GM23338 (cell line): ENCODE results near the gene UBN2. TPM values are rescaled to one million over a fixed set of nuclear protein-coding genes. Genes with fewer than 3 reads are reported as not detected.

Experiments
- ATAC-seq: fragments of 200-7000 bp; cut with Tn5 transposase; 3 replicates; pipeline ENCODE4 v1.9.1; 2020
- DNase-seq: peaks from one replicate; pipeline ENCODE4 v3.0.0-alpha.2; 2015; ENCODE audit warnings: low spot score
- H2AFZ ChIP-seq: fragments of 200-600 bp; sonication (generic); 2 replicates; pipeline ENCODE4 v1.8.0; 2016; ENCODE audit warnings: antibody characterized with exemption, mild to moderate bottlenecking, moderate library complexity
- H3F3A ChIP-seq: fragments of 200-600 bp; sonication (generic); replicated peaks from 2 replicates; pipeline ENCODE4 v1.8.0; 2017; ENCODE audit warnings: antibody characterized with exemption, mixed run types, low read depth
- H3K27ac ChIP-seq: fragments of 200-600 bp; sonication (generic); 2 replicates; pipeline ENCODE4 v1.6.1; 2016; ENCODE audit warnings: low read depth
- H3K27me3 ChIP-seq: fragments of 200-600 bp; sonication (generic); 2 replicates; pipeline ENCODE4 v1.8.0; 2016; ENCODE audit warnings: mild to moderate bottlenecking, mixed run types, moderate library complexity; ENCODE audit not compliant: insufficient read depth
- H3K36me3 ChIP-seq: fragments of 200-600 bp; sonication (generic); 2 replicates; pipeline ENCODE4 v1.8.0; 2016; ENCODE audit warnings: mild to moderate bottlenecking; ENCODE audit not compliant: insufficient read depth
- H3K4me1 ChIP-seq: fragments of 200-600 bp; sonication (generic); 2 replicates; pipeline ENCODE4 v1.8.0; 2016; ENCODE audit warnings: mild to moderate bottlenecking, moderate library complexity; ENCODE audit not compliant: insufficient read depth
- H3K4me2 ChIP-seq: fragments of 200-600 bp; sonication (generic); 2 replicates; pipeline ENCODE4 v1.7.1; 2017; ENCODE audit warnings: mixed run types
- H3K4me3 ChIP-seq: fragments of 200-600 bp; sonication (generic); 2 replicates; pipeline ENCODE4 v1.6.1; 2016; ENCODE audit warnings: mixed run types
- H3K79me2 ChIP-seq: fragments of 200-600 bp; sonication (generic); replicated peaks from 2 replicates; pipeline ENCODE4 v1.8.0; 2017; ENCODE audit warnings: mild to moderate bottlenecking; ENCODE audit not compliant: insufficient read depth
- H3K9me2 ChIP-seq: fragments of 200-600 bp; sonication (generic); 2 replicates; pipeline ENCODE4 v1.8.0; 2017; ENCODE audit not compliant: insufficient read depth
- H4K20me1 ChIP-seq: fragments of 200-600 bp; sonication (generic); replicated peaks from 2 replicates; pipeline ENCODE4 v1.8.0; 2017; ENCODE audit warnings: mild to moderate bottlenecking; ENCODE audit not compliant: insufficient read depth
- H3K27ac Mint-ChIP-seq: 2 replicates; pipeline ENCODE4 v1.8.0; 2020; ENCODE audit warnings: inconsistent platforms, mild to moderate bottlenecking, moderate library complexity, mixed read lengths
- H3K27me3 Mint-ChIP-seq: 3 replicates; pipeline ENCODE4 v1.8.0; 2022; ENCODE audit warnings: low read depth, mild to moderate bottlenecking, moderate library complexity, mixed read lengths, inconsistent platforms; ENCODE audit not compliant: insufficient read depth, poor library complexity
- H3K36me3 Mint-ChIP-seq: 3 replicates; pipeline ENCODE4 v1.8.0; 2021; ENCODE audit warnings: low read depth, mild to moderate bottlenecking, inconsistent platforms, moderate library complexity, mixed read lengths
- H3K4me1 Mint-ChIP-seq: 3 replicates; pipeline ENCODE4 v1.8.0; 2020; ENCODE audit warnings: mild to moderate bottlenecking, inconsistent platforms, mixed read lengths
- H3K4me3 Mint-ChIP-seq: 3 replicates; pipeline ENCODE4 v1.8.0; 2021; ENCODE audit warnings: moderate library complexity, mild to moderate bottlenecking, inconsistent platforms, mixed read lengths
- H3K9me3 Mint-ChIP-seq: 3 replicates; pipeline ENCODE4 v1.8.0; 2020; ENCODE audit warnings: moderate library complexity, mild to moderate bottlenecking, inconsistent platforms, mixed read lengths
- CREB1 ChIP-seq: fragments of 250-450 bp; sonication (Bioruptor Pico); IDR thresholded peaks from 2 replicates; pipeline ENCODE4 v1.5.0; 2020; ENCODE audit warnings: low read depth, mild to moderate bottlenecking, moderate library complexity
- CTCF ChIP-seq, 2 experiments: fragments of 200-600 bp in 1 of 2; sonication (generic) in 1 of 2; conservative IDR thresholded peaks; 2 replicates each; pipeline versions ENCODE4 v1.5.1 to v1.6.1; 2016 to 2017; ENCODE audit warnings: antibody characterized with exemption in 2 of 2, low read depth in 2 of 2, mild to moderate bottlenecking in 2 of 2, moderate library complexity in 1 of 2
- ETS1 ChIP-seq: IDR thresholded peaks from 2 replicates; pipeline ENCODE4 v1.6.1; 2016; ENCODE audit warnings: antibody characterized with exemption
- EZH2 ChIP-seq: fragments of 200-600 bp; sonication (generic); IDR thresholded peaks from one replicate; pipeline ENCODE4 v1.8.0; 2017; ENCODE audit warnings: antibody characterized with exemption, mild to moderate bottlenecking, low read depth; ENCODE audit not compliant: unreplicated experiment
- EZH2phosphoT487 ChIP-seq: fragments of 200-600 bp; sonication (generic); IDR thresholded peaks from one replicate; pipeline ENCODE4 v1.8.1; 2018; ENCODE audit warnings: antibody characterized with exemption; ENCODE audit not compliant: unreplicated experiment
- JUNB ChIP-seq: IDR thresholded peaks from one replicate; pipeline ENCODE4 v1.6.1; 2016; ENCODE audit warnings: antibody characterized with exemption; ENCODE audit not compliant: unreplicated experiment
- NANOG ChIP-seq: IDR thresholded peaks from 2 replicates; pipeline ENCODE4 v1.6.1; 2016; ENCODE audit warnings: antibody characterized with exemption, borderline replicate concordance
- POLR2AphosphoS5 ChIP-seq: IDR thresholded peaks from 2 replicates; pipeline ENCODE4 v1.6.1; 2016; ENCODE audit warnings: antibody characterized with exemption, low read depth
- REST ChIP-seq: IDR thresholded peaks from one replicate; pipeline ENCODE4 v1.6.1; 2018; ENCODE audit warnings: antibody characterized with exemption; ENCODE audit not compliant: unreplicated experiment
- STAT1 ChIP-seq: IDR thresholded peaks from one replicate; pipeline ENCODE4 v1.6.1; 2016; ENCODE audit warnings: antibody characterized with exemption; ENCODE audit not compliant: unreplicated experiment
- ZNF114 ChIP-seq: fragments of 250-450 bp; sonication (Bioruptor Pico); IDR thresholded peaks from 2 replicates; pipeline ENCODE4 v1.5.0; 2020; ENCODE audit warnings: mild to moderate bottlenecking, moderate library complexity
- ZNF331 ChIP-seq: fragments of 250-450 bp; sonication (Bioruptor Pico); IDR thresholded peaks from 2 replicates; pipeline ENCODE4 v1.5.0; 2020; ENCODE audit warnings: low read depth, mild to moderate bottlenecking, moderate library complexity
- ZNF462 ChIP-seq: fragments of 250-450 bp; sonication (Bioruptor Pico); IDR thresholded peaks from 2 replicates; pipeline ENCODE4 v1.5.0; 2020; ENCODE audit warnings: mild to moderate bottlenecking, moderate library complexity
- polyA plus RNA-seq: library from polyadenylated mRNA; unstranded; fragments of >200 nt; fragmentation: Nextera tagmentation; extraction: Ambion mirVana; gene quantifications from 2 replicates; pipeline ENCODE4 v1.2.1, GENCODE V29; 2016
- total RNA-seq: library from RNA; depleted of rRNA; stranded (reverse); fragments of >200 nt; shearing (Covaris generic); gene quantifications from 2 replicates; pipeline ENCODE4 v1.2.3, GENCODE V29; 2014

UBN2 gene
- total and polyA plus RNA-seq, 2 experiments from 2014 or later, result 18.5 to 26.6 TPM

- H3K36me3 Mint-ChIP-seq, result peaks cover 26% of the 10 kb centered on the region
- Histone ChIP-seq H3F3A (no peaks in the 10 kb centered on the region), H4K20me1 (no peaks in the 10 kb centered on the region), H3K9me2 (no peaks in the 10 kb centered on the region), H3K79me2 (no peaks in the 10 kb centered on the region), H3K27ac (no peak overlapping the region), H2AFZ (no peak overlapping the region), H3K4me3 (no peak overlapping the region), H3K4me2 (no peak overlapping the region), H3K4me1 (no peaks in the 10 kb centered on the region), H3K36me3 (no peaks in the 10 kb centered on the region; the same call in 1 of the 2 replicates), H3K27me3 (no peaks in the 10 kb centered on the region)
- no peaks in the 10 kb centered on the region for H3K27me3 Mint-ChIP-seq
- no peak for ATAC-seq
- no peak overlapping the region for H3K4me3 Mint-ChIP-seq
- peaks cover 4% of the 10 kb centered on the region; the same call in 2 of the 3 replicates for H3K4me1 Mint-ChIP-seq
- H3K27ac Mint-ChIP-seq, result no peak overlapping the region
- no peak for TF ChIP-seq NANOG
- no peak for TF ChIP-seq EZH2phosphoT487
- TF ChIP-seq STAT1, result no peak
- no peak for TF ChIP-seq POLR2AphosphoS5
- TF ChIP-seq JUNB, result no peak
- TF ChIP-seq ZNF114 (CRISPR knock-in tag), result no peak
- TF ChIP-seq ZNF331 (CRISPR knock-in tag), result no peak
- TF ChIP-seq REST, result no peak
- TF ChIP-seq EZH2, result no peak
- TF ChIP-seq CREB1 (CRISPR knock-in tag), result no peak
- TF ChIP-seq ETS1, result no peak
- no peak for TF ChIP-seq CTCF (conservative IDR thresholded peaks at IDR 0.05; ENCODE audit: low read depth in 2 of 2)
- TF ChIP-seq ZNF462 (CRISPR knock-in tag), result no peak
- no peak for DNase-seq
- H3K9me3 Mint-ChIP-seq, result no peaks in the 10 kb centered on the region
These were observed 120.0 kb downstream of the UBN2 start for GRCh38 chr7:139351027-139351426.
